K562 (cell line): Measurements from ENCODE around the gene CAV1. TPM values are rescaled to one million over a fixed set of nuclear protein-coding genes. Genes with fewer than 3 reads are reported as not detected.

Source experiments
- CBX5 ChIP-seq: IDR thresholded peaks from 2 replicates; pipeline ENCODE4 v1.6.1; 2014; ENCODE audit warnings: low read depth, borderline replicate concordance
- E2F6 ChIP-seq, 2 experiments: IDR thresholded peaks; 2 replicates each; pipeline ENCODE4 v1.6.1; 2011; ENCODE audit warnings: borderline replicate concordance in 1 of 2, control low read depth in 1 of 2, low read depth in 1 of 2, low read length in 1 of 2, mild to moderate bottlenecking in 1 of 2, mixed read lengths in 1 of 2, moderate library complexity in 1 of 2; ENCODE audit not compliant: insufficient read depth in 1 of 2, insufficient read length in 1 of 2, poor library complexity in 1 of 2, severe bottlenecking in 1 of 2; ENCODE audit errors: extremely low read depth in 1 of 2
- ELF4 ChIP-seq: fragments of 450-650 bp; formaldehyde crosslinking; IDR thresholded peaks from 2 replicates; pipeline ENCODE4 v1.4.0; 2022; ENCODE audit warnings: missing genetic modification characterization
- FOXJ3 ChIP-seq: sonication (generic); formaldehyde crosslinking; IDR thresholded peaks from 2 replicates; pipeline ENCODE4 v1.4.0; 2020; ENCODE audit warnings: mild to moderate bottlenecking, missing genetic modification reagents
- GMEB1 ChIP-seq: fragments of 250-450 bp; sonication (Bioruptor Pico); IDR thresholded peaks from 2 replicates; pipeline ENCODE4 v1.4.0; 2020; ENCODE audit warnings: mild to moderate bottlenecking
- HNRNPL ChIP-seq: fragments of 200-400 bp; formaldehyde crosslinking; IDR thresholded peaks from 2 replicates; pipeline ENCODE4 v1.6.1; 2017; ENCODE audit warnings: low read depth, mild to moderate bottlenecking, low read length
- KAT2B ChIP-seq: IDR thresholded peaks from one replicate; pipeline ENCODE4 v1.6.1; 2012; ENCODE audit warnings: low read depth, mild to moderate bottlenecking, control low read depth, inconsistent platforms, low read length, moderate library complexity
- MAFK ChIP-seq: IDR thresholded peaks from 2 replicates; pipeline ENCODE4 v1.6.1; 2011; ENCODE audit warnings: low read length, improper control_type of control experiment
- MBD1 ChIP-seq: fragments of 250-450 bp; sonication (Bioruptor Pico); IDR thresholded peaks from 2 replicates; pipeline ENCODE4 v1.8.0; 2022; ENCODE audit warnings: inconsistent platforms
- MLLT1 ChIP-seq, 2 experiments: fragments of 450-650 bp; IDR thresholded peaks; 2 replicates each; pipeline ENCODE4 v1.6.1; 2016
- MTF1 ChIP-seq: fragments of 250-450 bp; sonication (Bioruptor Pico); IDR thresholded peaks from 2 replicates; pipeline ENCODE4 v1.9.0; 2021; ENCODE audit warnings: moderate library complexity, mild to moderate bottlenecking, inconsistent platforms, borderline replicate concordance
- NEUROD1 ChIP-seq: fragments of 150-350 bp; IDR thresholded peaks from 2 replicates; pipeline ENCODE4 v1.6.1; 2014; ENCODE audit warnings: borderline replicate concordance, low read length, low read depth; ENCODE audit not compliant: partially characterized antibody
- RAD51 ChIP-seq: fragments of 450-650 bp; IDR thresholded peaks from 2 replicates; pipeline ENCODE4 v1.7.1; 2016; ENCODE audit warnings: low read depth, mild to moderate bottlenecking, borderline replicate concordance
- RHOXF2B ChIP-seq: fragments of 250-450 bp; sonication (Bioruptor Pico); conservative IDR thresholded peaks from 2 replicates; pipeline ENCODE4 v1.5.1; 2021
- SAP30 ChIP-seq: fragments of 200-600 bp; sonication (generic); IDR thresholded peaks from 2 replicates; pipeline ENCODE4 v1.6.1; 2012; ENCODE audit warnings: borderline replicate concordance, low read depth, mild to moderate bottlenecking, moderate library complexity, low read length, control low read depth, inconsistent platforms; ENCODE audit not compliant: insufficient read depth, poor library complexity, severe bottlenecking
- SMAD3 ChIP-seq: fragments of 450-650 bp; formaldehyde crosslinking; conservative IDR thresholded peaks from 2 replicates; pipeline ENCODE4 v1.4.0; 2020; ENCODE audit warnings: mild to moderate bottlenecking
- SPI1 ChIP-seq: IDR thresholded peaks from 2 replicates; pipeline ENCODE4 v1.6.1; 2011; ENCODE audit warnings: low read depth, low read length, control low read depth, borderline replicate concordance
- TBP ChIP-seq: optimal IDR thresholded peaks from 2 replicates; pipeline ENCODE3; 2011; ENCODE audit warnings: low read depth, low read length, improper control_type of control experiment
- ZFPM2 ChIP-seq: fragments of 250-450 bp; sonication (Bioruptor Pico); IDR thresholded peaks from 2 replicates; pipeline ENCODE4 v1.5.1; 2022; ENCODE audit warnings: mild to moderate bottlenecking
- ZNF324 ChIP-seq: fragments of 250-450 bp; sonication (Bioruptor Pico); IDR thresholded peaks from 2 replicates; pipeline ENCODE4 v1.4.0; 2020; ENCODE audit warnings: mild to moderate bottlenecking
- ZNF347 ChIP-seq: fragments of 450-650 bp; formaldehyde crosslinking; IDR thresholded peaks from 2 replicates; pipeline ENCODE4 v1.4.0; 2020; ENCODE audit warnings: low read depth, mild to moderate bottlenecking, moderate library complexity
- polyA plus RNA-seq, 8 experiments: library from polyadenylated mRNA; depleted of rRNA in 4 of 8; stranded (reverse) in 5 of 8; unstranded in 3 of 8; fragments of >200 nt; fragmentation: Nextera tagmentation in 2 of 8; fragmentation: Illumina TruSeq in 1 of 8; extraction: Ambion mirVana in 2 of 8; extraction: Trizol in 1 of 8; gene quantifications; 2 replicates each; pipeline versions ENCODE4 v1.2.1 to v1.2.3, GENCODE V29; 2011 to 2014; ENCODE audit warnings: inconsistent platforms in 1 of 8, missing spikeins in 1 of 8
- total RNA-seq, 7 experiments: library from RNA; depleted of rRNA in 6 of 7; stranded (reverse); fragments of >200 nt in 6 of 7; fragmentation: Illumina TruSeq in 2 of 7; extraction: Trizol in 2 of 7; gene quantifications; 2 replicates each; pipeline versions ENCODE4 v1.2.1 to v1.2.3, GENCODE V29; 2011 to 2021; ENCODE audit warnings: low replicate concordance in 1 of 7

Gene CAV1
- total and polyA plus RNA-seq, 9 of the 15 experiments (the other 6 are each of a cell fraction or from before 2014, with no cell fraction given), result 0.08 to 1.5 (median 0.63) TPM

GRCh38 chr7:116499168-116500077 lies 25.4 kb upstream of the CAV1 start, which contains the start of gene CAV2 (continued):
- TF ChIP-seq ZFPM2 (CRISPR knock-in tag), result no peak
- TF ChIP-seq ZNF324 (CRISPR knock-in tag), result no peak
- no peak for TF ChIP-seq KAT2B
- TF ChIP-seq SPI1, result no peak
- TF ChIP-seq FOXJ3 (CRISPR knock-in tag), result no peak
- peak; percentile 45 for TF ChIP-seq SAP30
- no peak for TF ChIP-seq GMEB1
- TF ChIP-seq TBP, result peak; percentile 32
- no peak for TF ChIP-seq RHOXF2B (CRISPR knock-in tag)
- no peak for TF ChIP-seq CBX5
- TF ChIP-seq NEUROD1, result peak; percentile 19
- TF ChIP-seq ELF4 (CRISPR knock-in tag), result no peak
- TF ChIP-seq E2F6 (IDR thresholded peaks at IDR 0.05; ENCODE audit: borderline replicate concordance in 1 of 2, extremely low read depth in 1 of 2, insufficient read depth in 1 of 2, insufficient read length in 1 of 2, low read depth in 1 of 2, low read length in 1 of 2, poor library complexity in 1 of 2, severe bottlenecking in 1 of 2), result peak; percentile 80 to 82
- TF ChIP-seq SMAD3 (CRISPR knock-in tag), result no peak
- 0 out of 4 replicates have a peak, but pooled peaks of 1 of the 2 experiments have one; percentile 28 for TF ChIP-seq MLLT1 (IDR thresholded peaks at IDR 0.05)
- TF ChIP-seq RAD51, result no peak
- no peak for TF ChIP-seq MTF1 (CRISPR knock-in tag)
- no peak; the same call in 1 of the 2 replicates for TF ChIP-seq MAFK
- TF ChIP-seq ZNF347 (CRISPR knock-in tag), result no peak
- TF ChIP-seq HNRNPL, result no peak
- TF ChIP-seq MBD1 (CRISPR knock-in tag), result no peak
